Measurements from ENCODE around the gene TMEM86A.

TMEM86A gene

GRCh38 chr11:18726040-18726439 is 27.5 kb downstream of the TMEM86A start, which contains the start of gene IGSF22:
TSS of gene IGSF22 (minus strand) at chr11:18726188. CDS start at chr11:18724236, 1,952 bp downstream.
- no peak for DNase-seq (ENCODE audit: low spot score)

DNA sequence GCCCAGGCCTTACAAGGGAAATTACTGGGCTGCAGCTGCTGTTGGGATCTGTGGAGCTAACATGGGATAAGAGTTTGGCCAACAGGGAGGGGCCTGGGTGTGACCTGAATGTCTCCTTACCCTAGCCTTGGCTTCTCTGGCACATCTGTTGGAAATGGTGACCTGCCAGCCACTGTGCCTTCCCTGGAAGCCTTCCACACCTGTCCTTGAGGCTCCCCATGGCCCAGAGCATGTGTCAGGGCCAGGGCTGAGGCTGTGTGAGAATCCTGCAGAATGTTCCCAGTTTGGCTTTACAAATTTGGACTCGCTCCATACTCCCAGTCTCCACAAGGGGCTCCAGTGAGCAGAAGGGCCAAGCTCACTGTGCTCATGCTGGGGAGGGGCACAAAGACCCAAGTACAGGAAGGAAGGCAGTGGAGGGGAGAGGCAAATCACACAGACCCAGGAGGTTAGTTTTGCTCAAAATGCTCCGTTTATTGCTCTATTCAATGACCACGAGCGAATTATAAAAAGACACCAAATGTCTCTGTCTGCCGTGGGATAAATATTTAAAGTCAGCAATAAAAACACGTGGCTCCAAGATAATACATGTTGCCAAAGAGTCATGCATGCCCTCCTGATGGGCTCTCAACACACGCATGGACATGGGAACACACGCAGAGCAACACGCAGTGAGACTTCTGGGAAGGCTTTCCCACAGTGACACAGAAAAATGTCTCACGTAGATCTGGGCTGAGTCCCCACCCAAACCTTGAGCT is 29.1 kb downstream of the TMEM86A start:
- DNase-seq (ENCODE audit: low spot score) = peak; percentile 83

DNA sequence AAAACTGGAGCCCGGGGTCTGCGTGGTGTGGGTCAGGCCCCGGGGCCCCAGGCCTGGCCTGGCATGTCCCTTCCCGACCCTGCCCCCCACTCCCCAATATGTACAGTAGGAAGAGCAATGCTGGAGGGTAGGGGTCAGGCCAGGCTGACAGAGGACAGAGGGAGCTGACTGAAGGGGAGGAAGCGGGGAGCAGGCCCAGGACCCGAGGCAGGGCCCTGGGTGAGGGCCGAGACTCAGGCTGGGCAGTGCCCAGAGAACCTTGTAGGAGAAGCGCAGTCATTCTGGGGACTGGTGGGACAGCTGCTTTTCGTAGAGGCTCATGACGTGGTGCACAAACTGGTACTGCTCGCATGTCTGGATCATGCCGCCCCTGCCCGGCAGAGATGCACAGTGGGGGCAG is 30.1 kb downstream of the TMEM86A start:
- no peak for DNase-seq (ENCODE audit: low spot score)

DNA sequence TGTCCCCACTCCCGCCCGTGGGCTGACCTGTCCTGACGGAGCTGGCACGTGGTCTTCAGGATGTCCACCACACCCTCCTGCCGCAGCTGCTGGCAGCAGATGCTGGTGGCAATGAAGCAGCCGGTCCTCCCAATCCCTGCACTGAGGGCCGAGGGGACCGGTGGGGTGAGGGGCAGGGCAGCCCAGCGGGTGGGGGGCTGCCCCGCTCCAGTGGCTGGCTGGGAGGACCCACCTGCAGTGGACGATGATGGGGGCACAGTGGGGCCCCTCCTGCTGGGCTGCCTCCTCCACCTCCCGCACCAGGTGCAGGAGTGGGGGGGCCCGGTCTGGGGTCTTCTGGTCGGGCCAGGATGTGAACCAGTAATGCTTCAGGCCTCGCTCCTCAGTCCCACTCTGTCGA is 30.8 kb downstream of the TMEM86A start:
- no peak for DNase-seq (ENCODE audit: low spot score)

DNA sequence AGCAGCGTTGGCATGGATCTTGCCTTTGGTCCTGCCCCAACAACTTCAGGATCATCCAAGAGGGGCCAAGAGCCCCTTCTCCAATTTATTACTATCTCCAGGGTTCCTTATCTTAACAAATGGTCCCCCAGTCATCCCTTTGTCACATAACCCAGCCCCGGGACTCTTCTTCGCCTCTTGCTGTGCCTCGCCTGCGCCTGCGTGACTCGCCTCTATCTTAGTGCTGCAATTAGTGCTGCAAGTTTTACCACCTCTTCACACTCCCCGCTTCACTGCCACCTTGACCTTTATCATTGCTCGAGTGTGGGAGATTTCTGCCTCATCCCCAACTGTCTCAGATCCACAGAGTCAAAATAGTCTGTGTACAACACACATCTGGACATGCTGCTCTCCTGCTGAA is 31.4 kb downstream of the TMEM86A start:
- DNase-seq (ENCODE audit: low spot score) = no peak

- DNase-seq (ENCODE audit: low spot score) = no peak
Measured at GRCh38 chr11:18731441-18731840, 32.9 kb downstream of the TMEM86A start.

- DNase-seq (ENCODE audit: low spot score) = peak; percentile 79
Measured at GRCh38 chr11:18731949-18732821, 33.6 kb downstream of the TMEM86A start.

DNA sequence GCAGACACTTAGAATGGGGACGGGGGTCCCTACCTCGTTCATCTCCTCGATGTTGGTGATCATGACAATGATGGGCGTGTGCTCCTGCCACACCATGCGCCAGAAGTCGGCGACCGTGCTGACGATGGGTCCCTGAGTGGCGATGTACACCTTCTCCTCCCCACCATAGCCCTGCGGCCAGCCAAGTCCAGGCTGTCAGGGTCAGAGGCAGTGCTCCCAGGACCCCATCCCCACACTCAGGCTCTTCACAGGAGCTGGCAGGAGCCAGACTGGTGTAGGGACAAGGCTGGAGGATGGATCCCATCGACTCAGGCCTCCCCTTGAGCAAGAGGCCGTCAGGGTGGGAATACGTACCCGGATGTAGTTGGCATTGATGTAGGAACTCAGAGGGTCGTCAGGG is 34.6 kb downstream of the TMEM86A start:
- no peak for DNase-seq (ENCODE audit: low spot score)

DNA sequence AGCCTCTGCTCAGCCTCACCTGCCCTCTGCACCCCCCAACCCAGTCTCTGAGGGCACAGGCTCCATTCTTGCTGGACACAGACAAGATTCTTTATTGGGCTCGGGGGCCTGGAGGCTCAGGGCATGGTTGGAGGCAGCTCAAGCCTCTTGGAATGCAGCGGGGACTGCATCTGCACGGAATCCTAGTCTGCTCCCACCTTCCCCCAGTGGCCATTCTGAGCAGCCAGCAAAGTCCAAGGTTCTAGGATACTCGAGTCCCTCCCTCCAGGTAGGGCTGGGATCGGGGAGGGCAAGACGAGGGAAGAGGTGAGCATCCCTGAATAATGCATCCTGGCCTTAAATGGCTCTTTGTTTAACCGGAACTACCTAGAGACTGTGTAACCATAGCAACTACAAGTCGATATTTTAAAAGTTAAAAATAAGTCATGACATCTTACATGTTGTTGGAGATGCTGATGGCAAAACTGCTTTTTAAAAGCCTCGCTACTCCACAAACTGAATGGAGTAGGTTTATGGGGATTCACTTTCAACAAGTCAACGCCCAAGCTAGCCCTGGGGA is 38.1 kb downstream of the TMEM86A start:
- DNase-seq (ENCODE audit: low spot score) = peak; percentile 47

DNA sequence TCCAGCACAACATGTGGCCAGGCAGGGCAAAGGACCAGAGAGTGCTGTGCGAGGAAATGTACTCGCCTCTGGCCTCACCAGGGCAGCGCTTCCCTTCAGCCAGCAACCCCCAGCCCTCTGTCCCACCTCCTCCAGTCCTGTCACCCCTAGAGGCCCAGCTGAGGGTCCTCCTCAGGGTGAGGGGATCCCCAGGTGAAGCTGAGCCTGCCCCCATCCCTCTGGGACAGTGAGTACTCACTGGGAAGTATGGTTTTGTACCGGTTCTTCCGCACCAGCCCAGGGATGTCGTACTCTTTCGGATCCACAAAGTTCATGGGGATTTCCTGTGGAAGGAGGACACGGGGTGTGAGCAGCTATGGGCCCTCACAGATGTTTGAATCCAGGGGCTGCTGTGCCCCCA is 39.1 kb downstream of the TMEM86A start:
- no peak for DNase-seq (ENCODE audit: low spot score)

DNA sequence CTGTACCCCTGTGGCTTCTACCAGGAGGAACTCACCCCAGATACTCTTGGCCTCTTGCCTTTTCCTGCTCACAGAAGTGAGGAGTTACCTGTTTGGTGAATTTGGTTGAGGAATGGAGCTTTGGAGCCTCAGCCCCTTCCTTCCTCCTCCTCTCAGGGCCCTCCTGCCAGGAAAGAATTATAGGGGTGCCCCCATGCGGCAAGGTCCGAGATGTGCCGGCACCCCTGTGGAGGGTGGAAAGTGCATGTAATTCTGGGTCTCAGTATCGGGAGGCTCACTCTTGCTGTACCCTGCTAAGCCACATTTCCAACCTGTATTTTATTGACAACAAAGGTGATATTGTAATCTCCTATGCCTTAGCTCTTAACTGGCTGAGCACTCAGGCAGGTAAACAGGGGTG is 41.1 kb downstream of the TMEM86A start:
- no peak for DNase-seq (ENCODE audit: low spot score)

GRCh38 chr11:18741783-18742182 is 43.2 kb downstream of the TMEM86A start:
- no peak for DNase-seq (ENCODE audit: low spot score)

DNA sequence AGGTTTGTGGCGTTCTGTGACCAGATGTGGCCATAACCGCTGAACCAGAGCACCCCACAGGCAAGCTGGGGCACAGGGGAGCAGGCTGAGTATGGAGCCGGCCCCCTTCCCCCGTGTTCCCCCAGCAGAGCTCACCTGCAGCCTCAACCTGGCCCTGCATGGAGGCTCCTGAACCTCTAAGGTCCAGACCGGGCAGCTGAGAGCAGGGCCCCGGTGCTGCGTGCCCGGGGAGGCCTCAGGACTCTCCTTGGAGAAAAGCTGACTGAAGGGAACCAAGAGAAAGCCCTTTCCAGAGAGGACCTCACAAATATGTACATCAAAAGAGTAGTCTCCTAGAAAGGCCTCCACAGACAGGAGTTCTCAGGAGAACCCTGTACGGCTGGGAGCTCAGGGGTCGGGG is 44.8 kb downstream of the TMEM86A start:
- DNase-seq (ENCODE audit: low spot score) = no peak

GRCh38 chr11:18743900-18744514 is 45.4 kb downstream of the TMEM86A start:
- DNase-seq (ENCODE audit: low spot score) = no peak

- no peak for DNase-seq (ENCODE audit: low spot score)
Measured at GRCh38 chr11:18745251-18745650, 46.7 kb downstream of the TMEM86A start.

GRCh38 chr11:18748766-18749365 is 50.3 kb downstream of the TMEM86A start:
- DNase-seq (ENCODE audit: low spot score) = no peak

DNA sequence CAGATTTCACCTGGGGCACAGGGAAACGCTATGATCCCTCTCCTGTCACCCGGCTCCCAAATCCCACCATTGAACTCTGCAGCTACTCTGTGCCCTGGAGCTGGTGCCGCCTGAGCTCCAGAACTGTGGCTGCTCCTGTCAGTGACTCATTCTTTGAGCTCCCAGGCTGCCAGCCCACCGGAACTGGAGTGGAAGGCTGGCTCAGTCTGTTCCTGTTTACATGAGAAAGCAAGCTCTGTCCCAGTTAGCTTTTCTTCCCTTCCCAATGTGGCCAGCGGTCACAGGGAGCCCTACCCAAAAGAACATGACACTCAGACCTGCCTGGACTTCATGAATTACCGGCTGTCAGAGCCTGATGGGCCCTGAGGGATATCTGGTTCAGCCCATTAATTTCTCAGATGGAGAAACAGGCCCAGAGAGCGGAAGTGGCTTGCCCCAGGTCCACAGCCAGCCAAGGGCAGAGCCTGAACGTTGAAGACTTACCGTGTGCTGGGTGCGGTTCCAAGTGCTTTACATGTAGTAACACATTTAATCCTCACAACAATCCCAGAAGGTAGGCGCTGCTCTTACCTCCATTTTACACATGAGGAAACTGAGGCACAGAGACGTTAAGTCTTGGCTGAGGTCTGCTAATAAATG is 51.2 kb downstream of the TMEM86A start:
- DNase-seq (ENCODE audit: low spot score) = peak; percentile 60

GRCh38 chr11:18750944-18751343 is 52.4 kb downstream of the TMEM86A start:
- no peak for DNase-seq (ENCODE audit: low spot score)

DNA sequence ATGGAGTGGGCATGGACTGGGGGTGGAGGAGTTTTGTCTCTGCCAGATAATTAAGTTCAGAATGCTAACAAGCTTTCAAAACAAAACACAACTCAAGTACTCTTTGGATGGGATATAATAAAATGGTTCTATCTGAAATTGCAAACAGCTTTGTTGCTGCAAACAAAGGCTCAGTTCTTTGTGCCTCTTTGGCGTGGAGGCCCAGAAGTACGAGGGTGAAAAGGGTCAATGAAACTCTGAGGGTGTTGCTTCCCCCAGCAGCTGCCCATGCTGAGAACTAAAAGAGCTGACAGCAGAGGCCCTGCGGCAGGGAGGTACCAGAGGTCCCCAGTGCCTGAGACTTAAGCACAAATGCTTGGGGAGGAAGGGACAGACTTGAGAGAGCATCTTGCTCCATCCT is 53.9 kb downstream of the TMEM86A start:
- no peak for DNase-seq (ENCODE audit: low spot score)

DNA sequence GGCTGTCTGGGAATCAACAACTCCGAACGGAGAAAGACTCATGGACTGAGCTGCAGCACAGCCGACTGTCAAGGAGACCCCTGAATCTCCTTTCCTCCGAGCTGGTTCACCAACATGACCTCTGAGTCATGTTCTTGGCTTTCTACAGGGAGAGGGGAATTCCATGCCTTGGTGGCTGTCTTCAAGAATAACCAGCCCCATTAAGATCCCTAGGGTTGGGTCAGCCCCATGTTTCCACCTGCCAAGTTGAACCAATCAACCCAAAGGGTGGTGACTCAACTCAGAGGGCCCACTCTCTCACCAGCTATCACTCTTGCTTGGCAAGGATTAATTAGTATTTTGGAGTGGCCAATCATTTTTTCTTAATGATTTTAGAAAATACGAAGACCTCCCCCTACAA is 55.7 kb downstream of the TMEM86A start:
- no peak for DNase-seq (ENCODE audit: low spot score)
